CD8-positive, alpha-beta memory T cell (primary cell): Measurements from ENCODE around the gene SNAPC2. TPM values are rescaled to one million over a fixed set of nuclear protein-coding genes. Genes with fewer than 3 reads are reported as not detected.

Source experiments
- CTCF ChIA-PET: fragments of 350-600 bp; sonication (Branson Sonifier 250); formaldehyde crosslinking; loops from one replicate; lab custom pipeline; 2021; ENCODE audit warnings: antibody characterized with exemption; lab: Charles Lee
- POLR2A ChIA-PET: fragments of 350-600 bp; sonication (Branson Sonifier 250); formaldehyde crosslinking; loops from one replicate; lab custom pipeline; 2021; ENCODE audit warnings: antibody characterized with exemption; lab: Charles Lee
- DNase-seq, 5 donors: peaks; one replicate each; pipeline versions ENCODE4 v3.0.0 to v3.0.0-alpha.2; 2020 to 2022; ENCODE audit warnings: mixed read lengths in 1 of 5
- H3K27ac ChIP-seq: one replicate; pipeline ENCODE4 v1.7.0; 2013; ENCODE audit warnings: low read depth, mild to moderate bottlenecking, low read length, moderate library complexity
- H3K27me3 ChIP-seq: 2 replicates; pipeline ENCODE4 v1.7.0; 2013; ENCODE audit warnings: low read length, mild to moderate bottlenecking; ENCODE audit not compliant: insufficient read depth, poor library complexity, severe bottlenecking
- H3K36me3 ChIP-seq: 2 replicates; pipeline ENCODE4 v1.7.0; 2013; ENCODE audit warnings: mild to moderate bottlenecking, low read length, moderate library complexity; ENCODE audit not compliant: insufficient read depth
- H3K4me1 ChIP-seq: 2 replicates; pipeline ENCODE4 v1.7.0; 2013; ENCODE audit warnings: mild to moderate bottlenecking, low read length, moderate library complexity; ENCODE audit not compliant: insufficient read depth
- H3K4me3 ChIP-seq: 2 replicates; pipeline ENCODE4 v1.7.0; 2013; ENCODE audit warnings: mild to moderate bottlenecking, low read length
- H3K9me3 ChIP-seq: 2 replicates; pipeline ENCODE4 v1.7.0; 2013; ENCODE audit warnings: mild to moderate bottlenecking, low read length
- H3K27ac Mint-ChIP-seq, 8 donors: one replicate each; pipeline ENCODE4 v1.8.0; 2020 to 2021; ENCODE audit warnings: mixed read lengths in 8 of 8, mild to moderate bottlenecking in 6 of 8, inconsistent platforms in 3 of 8, moderate library complexity in 3 of 8
- H3K27me3 Mint-ChIP-seq, 2 donors: one replicate each; pipeline ENCODE4 v1.8.0; 2020 to 2021; ENCODE audit warnings: mixed read lengths in 2 of 2, mild to moderate bottlenecking in 1 of 2, moderate library complexity in 1 of 2
- H3K36me3 Mint-ChIP-seq, 3 donors: one replicate each; pipeline ENCODE4 v1.8.0; 2020 to 2021; ENCODE audit warnings: mixed read lengths in 3 of 3, inconsistent platforms in 1 of 3, mild to moderate bottlenecking in 1 of 3
- H3K4me1 Mint-ChIP-seq, 3 donors: one replicate each; pipeline ENCODE4 v1.8.0; 2020 to 2021; ENCODE audit warnings: mixed read lengths in 3 of 3, inconsistent platforms in 1 of 3, mild to moderate bottlenecking in 1 of 3
- H3K4me3 Mint-ChIP-seq, 7 donors: one replicate each; pipeline ENCODE4 v1.8.0; 2020 to 2021; ENCODE audit warnings: mixed read lengths in 7 of 7, mild to moderate bottlenecking in 6 of 7, moderate library complexity in 4 of 7, inconsistent platforms in 2 of 7
- H3K9me3 Mint-ChIP-seq, 5 donors: one replicate each; pipeline ENCODE4 v1.8.0; 2020 to 2022; ENCODE audit warnings: mixed read lengths in 5 of 5, mild to moderate bottlenecking in 3 of 5, moderate library complexity in 2 of 5, inconsistent platforms in 1 of 5
- polyA plus RNA-seq: library from polyadenylated mRNA; unstranded; fragments of 300-500 nt; fragmentation: Illumina TruSeq; gene quantifications from one replicate; pipeline ENCODE4 v1.2.3, GENCODE V29; 2021
- total RNA-seq, 2 experiments: library from RNA; stranded (reverse); gene quantifications; one replicate each; pipeline ENCODE4 v1.2.3, GENCODE V29; 2021

Gene SNAPC2
- total and polyA plus RNA-seq, 3 experiments from 2014 or later: 17.4 to 21.9 (median 18.2) TPM

DNA sequence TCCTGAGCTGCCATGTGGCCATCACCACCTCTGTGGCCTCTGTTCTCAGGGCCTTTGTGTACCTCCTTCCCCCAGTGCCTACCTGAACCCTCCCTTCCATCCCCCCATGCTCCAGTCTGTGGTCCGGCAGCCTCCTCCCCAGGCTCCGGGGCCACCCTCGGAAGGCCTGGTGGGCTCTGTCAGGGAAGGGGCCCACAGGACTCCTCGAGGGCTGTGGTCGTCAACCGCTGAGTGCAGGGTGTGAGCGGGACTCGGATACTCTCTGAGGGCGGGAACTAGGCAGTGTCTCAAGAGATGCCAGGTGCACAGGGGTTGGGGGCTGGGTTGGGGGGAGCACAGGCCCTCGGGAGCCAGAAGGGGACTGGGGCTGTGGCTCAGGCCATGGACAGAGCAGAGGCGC is 12.6 kb upstream of the SNAPC2 start:
- Mint-ChIP-seq H3K36me3 (peaks cover 0 to 49% (median 6%) of the 10 kb centered on the region in 3 donors), H3K4me3 (peak overlapping the region in 1 of 7 donors; percentile 40), H3K27me3 (peaks cover 0 to 12% of the 10 kb centered on the region in 2 donors), H3K9me3 (peaks cover 0 to 3% (median 2%) of the 10 kb centered on the region in 5 donors), H3K4me1 (peaks cover 21 to 40% (median 26%) of the 10 kb centered on the region in 3 donors), H3K27ac (peak overlapping the region in 2 of 8 donors; percentile 40 to 75)
- no peaks in the 10 kb centered on the region for H3K9me3 ChIP-seq
- no peak overlapping the region for H3K27ac ChIP-seq
- H3K4me1 ChIP-seq: peaks cover 34% of the 10 kb centered on the region
- H3K4me3 ChIP-seq: no peak overlapping the region
- H3K27me3 ChIP-seq: no peaks in the 10 kb centered on the region
- ChIA-PET CTCF (interaction anchor here (2.1 kb wide), 1 partner anchor 10 kb away, joined by 8 read pairs; no protein-coding TSS in a partner anchor), POLR2A (interaction anchor here (0.7 kb wide), 1 partner anchor 483 kb away, joined by 4 read pairs; the partner anchor contains the start of gene RAB11B)
- no peak for DNase-seq
- H3K36me3 ChIP-seq: peaks cover 8% of the 10 kb centered on the region

DNA sequence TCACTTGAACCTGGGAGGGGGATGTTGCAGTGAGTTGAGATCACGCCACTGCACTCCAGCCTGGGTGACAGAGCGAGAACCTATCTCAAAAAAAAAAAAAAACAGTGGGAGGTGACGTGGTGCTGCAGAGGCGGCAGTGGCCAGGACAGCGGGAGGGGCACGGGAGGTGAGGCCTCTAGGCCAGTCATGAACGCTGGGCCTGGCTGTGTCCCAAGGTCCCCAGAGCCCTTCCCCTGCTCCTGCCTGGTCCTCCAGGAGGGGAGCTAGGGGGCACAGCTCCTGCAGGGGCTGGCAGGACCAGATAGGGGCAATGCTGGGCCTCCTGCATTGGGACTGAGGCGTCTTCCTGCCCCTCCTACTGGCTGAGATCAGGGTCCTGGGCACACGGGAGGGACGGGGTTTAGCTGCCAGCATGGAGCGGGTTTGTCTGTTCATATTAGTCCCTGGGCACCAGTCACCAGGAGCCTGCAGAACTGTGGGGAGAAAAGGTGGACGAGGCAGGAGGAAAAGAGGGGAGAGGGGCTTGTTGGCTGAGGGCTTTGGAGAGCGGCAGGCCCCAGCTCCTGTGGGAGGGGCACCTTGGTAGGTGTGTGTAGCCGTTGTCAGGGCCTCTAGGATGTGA is 11.9 kb upstream of the SNAPC2 start:
- Histone ChIP-seq H3K9me3 (no peaks in the 10 kb centered on the region), H3K27me3 (no peaks in the 10 kb centered on the region), H3K27ac (no peak overlapping the region), H3K36me3 (peaks cover 8% of the 10 kb centered on the region), H3K4me1 (peaks cover 27% of the 10 kb centered on the region), H3K4me3 (no peak overlapping the region)
- Mint-ChIP-seq H3K27ac (peak overlapping the region in 2 of 8 donors; percentile 40 to 81), H3K27me3 (peaks cover 0 to 9% of the 10 kb centered on the region in 2 donors), H3K4me3 (peak overlapping the region in 1 of 7 donors; percentile 40), H3K9me3 (peaks cover 0 to 3% (median 2%) of the 10 kb centered on the region in 5 donors), H3K4me1 (peaks cover 16 to 37% (median 19%) of the 10 kb centered on the region in 3 donors), H3K36me3 (peaks cover 3 to 54% (median 10%) of the 10 kb centered on the region in 3 donors)
- POLR2A ChIA-PET: interaction anchor here (0.7 kb wide), 1 partner anchor 482 kb away, joined by 4 read pairs; the partner anchor contains the start of gene RAB11B
- CTCF ChIA-PET: interaction anchor here (2.1 kb wide), 1 partner anchor 10 kb away, joined by 8 read pairs; no protein-coding TSS in a partner anchor
- DNase-seq: no peak

- peaks cover 27% of the 10 kb centered on the region for H3K4me1 ChIP-seq
- Mint-ChIP-seq H3K36me3 (peaks cover 3 to 51% (median 10%) of the 10 kb centered on the region in 3 donors), H3K27me3 (peaks cover 0 to 5% of the 10 kb centered on the region in 2 donors), H3K4me3 (peak overlapping the region in 2 of 7 donors; percentile 18 to 24), H3K9me3 (no peaks in the 10 kb centered on the region), H3K27ac (peak overlapping the region in 1 of 8 donors; percentile 81), H3K4me1 (peaks cover 13 to 32% (median 16%) of the 10 kb centered on the region in 3 donors)
- H3K4me3 ChIP-seq: no peak overlapping the region
- no peak overlapping the region for H3K27ac ChIP-seq
- peaks cover 8% of the 10 kb centered on the region for H3K36me3 ChIP-seq
- CTCF ChIA-PET: interaction anchor here (2.1 kb wide), 1 partner anchor 9 kb away, joined by 8 read pairs; no protein-coding TSS in a partner anchor
- POLR2A ChIA-PET: interaction anchor here (0.8 to 1.2 kb wide), 3 partner anchors 9 to 12 kb away, joined by 3 read pairs; partner anchors contain the start of gene SNAPC2
- H3K9me3 ChIP-seq: no peaks in the 10 kb centered on the region
- DNase-seq: no peak
- H3K27me3 ChIP-seq: no peaks in the 10 kb centered on the region
Measured at GRCh38 chr19:7908742-7909461, 11.2 kb upstream of the SNAPC2 start.

GRCh38 chr19:7909471-7910067 is 10.6 kb upstream of the SNAPC2 start:
- Histone ChIP-seq H3K4me1 (peaks cover 24% of the 10 kb centered on the region), H3K27ac (no peak overlapping the region), H3K4me3 (no peak overlapping the region), H3K9me3 (no peaks in the 10 kb centered on the region), H3K36me3 (peaks cover 8% of the 10 kb centered on the region), H3K27me3 (no peaks in the 10 kb centered on the region)
- POLR2A ChIA-PET: interaction anchor here (0.8 to 1.2 kb wide), 3 partner anchors 8 to 11 kb away, joined by 3 read pairs; partner anchors contain the start of gene SNAPC2
- Mint-ChIP-seq H3K36me3 (peaks cover 3 to 48% (median 10%) of the 10 kb centered on the region in 3 donors), H3K4me3 (no peak overlapping the region), H3K27ac (no peak overlapping the region), H3K4me1 (peaks cover 10 to 28% (median 13%) of the 10 kb centered on the region in 3 donors), H3K9me3 (no peaks in the 10 kb centered on the region), H3K27me3 (peaks cover under 1 to 4% of the 10 kb centered on the region in 2 donors)
- CTCF ChIA-PET: no interaction called here
- no peak for DNase-seq

GRCh38 chr19:7910321-7911161 is 9.6 kb upstream of the SNAPC2 start:
- no peak overlapping the region for H3K4me3 ChIP-seq
- no peak for DNase-seq
- CTCF ChIA-PET: interaction anchor here (1.5 to 1.7 kb wide), 2 partner anchors 34 to 230 kb away, joined by 3 to 4 read pairs; partner anchors contain the start of gene TRAPPC5
- H3K27me3 Mint-ChIP-seq: peaks cover 4 to 7% of the 10 kb centered on the region in 2 donors
- POLR2A ChIA-PET: no interaction called here
- peaks cover 14% of the 10 kb centered on the region for H3K4me1 ChIP-seq
- H3K4me3 Mint-ChIP-seq: no peak overlapping the region
- no peak overlapping the region for H3K27ac ChIP-seq
- no peak overlapping the region for H3K27ac Mint-ChIP-seq
- peaks cover 4 to 22% (median 6%) of the 10 kb centered on the region in 3 donors for H3K4me1 Mint-ChIP-seq
- peaks cover 8% of the 10 kb centered on the region for H3K36me3 ChIP-seq
- H3K36me3 Mint-ChIP-seq: peaks cover 3 to 42% (median 10%) of the 10 kb centered on the region in 3 donors
- no peaks in the 10 kb centered on the region for H3K9me3 Mint-ChIP-seq
- H3K27me3 ChIP-seq: peaks cover 2% of the 10 kb centered on the region
- no peaks in the 10 kb centered on the region for H3K9me3 ChIP-seq

DNA sequence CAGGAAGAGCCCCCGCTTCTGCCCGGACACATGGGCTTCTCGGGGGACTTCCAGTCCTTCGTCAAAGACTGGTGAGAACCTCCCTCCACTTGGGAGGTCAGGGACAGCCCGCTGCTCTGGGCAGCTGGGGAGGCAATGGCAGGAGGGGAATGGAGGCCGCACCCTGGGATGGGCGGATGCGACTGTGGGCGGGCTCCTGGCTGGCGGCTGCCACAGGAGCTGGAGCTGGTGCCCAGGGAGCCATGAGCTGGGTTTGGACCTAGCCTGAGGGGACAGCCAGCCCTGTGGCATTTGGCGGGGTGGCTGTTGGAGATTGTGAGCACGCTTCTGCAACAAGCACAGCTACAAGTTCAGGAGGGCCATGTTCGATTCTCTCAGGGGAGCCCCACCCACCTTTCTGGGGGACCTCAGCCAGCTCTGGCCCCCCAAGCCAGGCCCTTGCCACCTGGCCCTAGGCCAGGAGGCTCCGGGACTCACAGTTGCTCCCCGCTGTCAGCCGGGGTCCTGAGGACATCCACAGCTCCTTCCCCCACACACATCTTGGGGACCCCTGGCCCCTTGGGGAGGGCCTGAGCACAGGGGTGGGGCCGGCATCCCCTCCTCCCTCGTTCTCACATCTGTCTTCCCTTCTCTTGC is 8.5 kb upstream of the SNAPC2 start:
- CTCF ChIA-PET: interaction anchor here (1.1 to 1.7 kb wide), 3 partner anchors 9 to 231 kb away, joined by 3 to 4 read pairs (median 3); partner anchors contain the start of genes SNAPC2 and TRAPPC5
- H3K9me3 ChIP-seq: no peaks in the 10 kb centered on the region
- no peak for DNase-seq
- peaks cover 11% of the 10 kb centered on the region for H3K4me1 ChIP-seq
- no peak overlapping the region for H3K4me3 Mint-ChIP-seq
- peaks cover 7% of the 10 kb centered on the region for H3K27me3 ChIP-seq
- peaks cover 9 to 12% of the 10 kb centered on the region in 2 donors for H3K27me3 Mint-ChIP-seq
- POLR2A ChIA-PET: interaction anchor here (1.1 kb wide), 1 partner anchor 9 kb away, joined by 5 read pairs; the partner anchor contains the start of gene SNAPC2
- H3K9me3 Mint-ChIP-seq: no peaks in the 10 kb centered on the region
- H3K36me3 ChIP-seq: peaks cover 8% of the 10 kb centered on the region
- H3K27ac Mint-ChIP-seq: peak overlapping the region in 1 of 8 donors; percentile 42
- H3K4me3 ChIP-seq: no peak overlapping the region
- peaks cover 5 to 21% (median 8%) of the 10 kb centered on the region in 3 donors for H3K4me1 Mint-ChIP-seq
- no peak overlapping the region for H3K27ac ChIP-seq
- H3K36me3 Mint-ChIP-seq: peaks cover 3 to 35% (median 10%) of the 10 kb centered on the region in 3 donors
